ENCODE measurements around the gene FOXL1.

DNA sequence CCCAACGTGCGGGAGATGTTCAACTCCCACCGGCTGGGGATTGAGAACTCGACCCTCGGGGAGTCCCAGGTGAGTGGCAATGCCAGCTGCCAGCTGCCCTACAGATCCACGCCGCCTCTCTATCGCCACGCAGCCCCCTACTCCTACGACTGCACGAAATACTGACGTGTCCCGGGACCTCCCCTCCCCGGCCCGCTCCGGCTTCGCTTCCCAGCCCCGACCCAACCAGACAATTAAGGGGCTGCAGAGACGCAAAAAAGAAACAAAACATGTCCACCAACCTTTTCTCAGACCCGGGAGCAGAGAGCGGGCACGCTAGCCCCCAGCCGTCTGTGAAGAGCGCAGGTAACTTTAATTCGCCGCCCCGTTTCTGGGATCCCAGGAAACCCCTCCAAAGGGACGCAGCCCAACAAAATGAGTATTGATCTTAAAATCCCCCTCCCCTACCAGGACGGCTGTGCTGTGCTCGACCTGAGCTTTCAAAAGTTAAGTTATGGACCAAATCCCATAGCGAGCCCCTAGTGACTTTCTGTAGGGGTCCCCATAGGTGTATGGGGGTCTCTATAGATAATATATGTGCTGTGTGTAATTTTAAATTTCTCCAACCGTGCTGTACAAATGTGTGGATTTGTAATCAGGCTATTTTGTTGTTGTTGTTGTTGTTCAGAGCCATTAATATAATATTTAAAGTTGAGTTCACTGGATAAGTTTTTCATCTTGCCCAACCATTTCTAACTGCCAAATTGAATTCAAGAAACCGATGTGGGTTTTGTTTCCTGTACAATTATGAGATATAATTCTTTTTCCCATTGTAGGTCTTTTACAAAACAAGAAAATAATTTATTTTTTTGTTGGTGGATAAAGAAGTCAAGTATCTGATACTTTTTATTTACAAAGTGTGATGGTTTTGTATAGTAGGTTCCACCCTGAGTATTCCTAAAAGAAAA lies 9.4 kb upstream of the FOXL1 start:
- TF ChIP-seq POLR2AphosphoS5 (IDR thresholded peaks at IDR 0.05; ENCODE audit: borderline replicate concordance, low read depth, low read length): no peak
- TF ChIP-seq EZH2 (IDR thresholded peaks at IDR 0.05): no peak
